HG02763 (cell line): ENCODE results near the gene MPRIP.
"Not testable (repeated sequence)": the region's sequence is repeated elsewhere in the genome, so short reads cannot be mapped to it uniquely, and the experiment has no call there.

Experiments
- ATAC-seq: cut with Tn5 transposase; IDR thresholded peaks from one replicate; pipeline ENCODE4 v1.9.1; 2021; ENCODE audit warnings: mild to moderate bottlenecking, moderate library complexity; ENCODE audit not compliant: unreplicated experiment

Gene MPRIP

DNA sequence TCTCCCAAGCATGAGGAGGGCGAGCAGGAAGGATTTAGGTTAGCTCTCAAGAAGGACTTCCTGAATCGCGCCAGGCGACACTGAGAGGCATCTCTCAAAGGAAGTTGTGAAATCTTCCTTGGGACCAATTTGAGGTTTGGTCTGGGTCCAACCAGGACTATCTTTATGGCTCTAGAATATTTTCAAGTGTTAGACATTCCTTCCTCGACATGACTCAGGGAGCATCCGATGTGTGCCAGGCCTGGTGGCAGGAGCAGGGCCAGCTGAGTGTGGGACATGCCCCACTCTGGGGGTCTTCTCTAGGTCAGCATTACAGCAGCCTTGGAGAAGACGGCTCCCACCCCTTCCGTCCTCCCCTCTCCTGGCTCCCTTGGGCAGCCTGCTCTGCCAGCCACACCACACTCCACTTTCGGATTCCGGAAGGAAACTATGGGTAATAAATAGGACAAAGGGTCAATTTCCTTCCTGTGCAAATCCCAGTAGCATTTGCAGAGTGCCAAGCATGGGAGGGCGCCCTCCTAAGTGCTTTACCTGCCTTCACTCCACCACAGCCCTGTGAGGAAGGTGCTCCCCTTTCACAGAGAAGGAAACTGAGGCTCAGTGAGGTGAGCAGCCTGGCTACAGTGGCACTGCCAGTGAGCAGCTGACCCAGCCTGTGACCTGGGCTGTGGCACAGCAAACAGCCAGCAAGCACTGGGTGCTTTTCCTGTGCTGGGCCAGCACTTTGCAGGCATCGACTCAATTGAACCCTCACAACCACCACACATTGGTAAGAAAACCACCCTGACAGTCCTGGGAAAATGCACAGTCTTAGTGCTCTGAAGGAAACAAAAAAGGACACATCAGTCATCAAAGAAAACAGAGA, 31.0 kb upstream of the MPRIP start:
- ATAC-seq: not testable (repeated sequence)

DNA sequence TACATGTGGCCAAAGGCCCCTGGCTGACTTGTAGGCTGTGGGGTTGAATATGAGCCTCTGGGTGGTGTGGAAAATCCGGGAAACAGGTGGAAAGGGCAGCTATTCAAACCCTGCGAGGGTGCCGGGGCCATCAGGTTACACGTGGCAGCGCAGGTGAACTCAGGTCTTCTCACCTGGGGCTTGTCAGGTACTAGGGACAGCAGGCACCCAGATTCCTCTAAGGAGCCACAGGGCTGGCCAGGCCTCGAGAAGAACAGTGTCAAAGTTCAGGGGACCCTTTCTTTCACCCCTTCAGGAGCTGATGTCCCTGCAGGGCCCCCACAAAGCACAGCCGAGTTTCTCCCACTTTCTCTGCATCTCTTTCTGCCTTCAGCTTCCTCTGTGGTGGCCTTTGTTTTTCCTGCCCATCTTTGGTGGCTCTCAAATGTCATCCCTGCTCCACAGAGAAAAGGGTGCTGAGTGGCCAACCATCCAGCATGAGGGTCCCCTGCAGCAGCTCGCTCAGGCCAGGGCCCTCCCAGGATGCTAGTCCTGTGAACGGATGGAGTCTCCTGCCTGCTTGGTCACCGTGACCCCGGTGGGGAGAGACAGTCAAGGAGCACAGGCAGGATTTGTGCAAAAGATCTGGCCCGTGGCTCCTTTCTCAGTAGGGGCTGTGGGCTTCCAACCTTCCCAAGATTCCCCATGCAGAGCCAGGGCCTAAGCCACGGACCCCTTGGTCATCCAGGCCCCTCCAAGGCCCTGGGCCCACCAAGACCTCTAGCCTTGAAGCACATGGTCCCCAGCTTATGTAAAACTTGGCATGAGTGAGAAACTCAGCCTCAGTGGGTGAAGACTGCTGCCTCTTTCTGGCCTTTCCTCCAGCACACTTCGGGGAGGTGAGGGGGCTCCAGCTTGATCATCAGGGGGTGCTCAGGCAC, 28.2 kb upstream of the MPRIP start:
- not testable (repeated sequence) for ATAC-seq

DNA sequence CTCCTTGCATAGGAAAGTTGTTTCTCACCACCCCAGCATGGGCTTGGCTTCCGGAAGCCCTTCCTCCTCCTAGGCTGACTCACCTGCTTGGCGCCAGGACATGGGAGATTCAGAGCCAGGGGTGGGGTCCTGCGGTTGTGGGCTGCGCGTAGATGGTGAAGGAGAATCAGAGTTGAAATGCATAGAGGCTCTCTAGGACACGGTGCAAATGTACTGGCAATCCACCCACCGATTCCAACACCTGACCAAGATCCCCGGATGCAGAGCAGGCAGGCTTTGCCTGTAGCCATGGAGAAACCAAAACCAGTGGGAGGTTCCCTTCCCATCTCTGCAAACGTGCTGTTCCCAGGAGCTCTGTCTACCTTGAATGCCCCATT, 27.5 kb upstream of the MPRIP start:
- ATAC-seq: not testable (repeated sequence)

DNA sequence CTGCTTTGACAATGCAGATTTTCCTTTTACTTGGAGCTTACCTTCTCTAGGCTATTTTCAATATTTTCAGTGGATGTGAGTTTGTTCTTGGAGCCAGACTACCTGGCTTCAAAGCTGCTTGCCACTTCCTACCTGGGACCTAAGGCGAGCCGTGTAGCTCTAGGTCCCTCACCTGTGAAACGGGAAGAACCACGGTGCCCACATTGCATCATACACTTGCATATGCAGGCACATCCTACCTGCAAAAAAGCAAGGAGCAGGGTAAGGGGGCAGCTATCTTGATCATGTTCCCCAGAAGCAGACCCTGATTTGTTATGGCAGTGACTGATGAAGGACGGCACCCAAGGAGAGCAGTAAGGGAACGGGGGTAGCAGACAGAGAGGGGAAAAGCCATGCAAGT, 27.0 kb upstream of the MPRIP start:
- ATAC-seq: no peak

DNA sequence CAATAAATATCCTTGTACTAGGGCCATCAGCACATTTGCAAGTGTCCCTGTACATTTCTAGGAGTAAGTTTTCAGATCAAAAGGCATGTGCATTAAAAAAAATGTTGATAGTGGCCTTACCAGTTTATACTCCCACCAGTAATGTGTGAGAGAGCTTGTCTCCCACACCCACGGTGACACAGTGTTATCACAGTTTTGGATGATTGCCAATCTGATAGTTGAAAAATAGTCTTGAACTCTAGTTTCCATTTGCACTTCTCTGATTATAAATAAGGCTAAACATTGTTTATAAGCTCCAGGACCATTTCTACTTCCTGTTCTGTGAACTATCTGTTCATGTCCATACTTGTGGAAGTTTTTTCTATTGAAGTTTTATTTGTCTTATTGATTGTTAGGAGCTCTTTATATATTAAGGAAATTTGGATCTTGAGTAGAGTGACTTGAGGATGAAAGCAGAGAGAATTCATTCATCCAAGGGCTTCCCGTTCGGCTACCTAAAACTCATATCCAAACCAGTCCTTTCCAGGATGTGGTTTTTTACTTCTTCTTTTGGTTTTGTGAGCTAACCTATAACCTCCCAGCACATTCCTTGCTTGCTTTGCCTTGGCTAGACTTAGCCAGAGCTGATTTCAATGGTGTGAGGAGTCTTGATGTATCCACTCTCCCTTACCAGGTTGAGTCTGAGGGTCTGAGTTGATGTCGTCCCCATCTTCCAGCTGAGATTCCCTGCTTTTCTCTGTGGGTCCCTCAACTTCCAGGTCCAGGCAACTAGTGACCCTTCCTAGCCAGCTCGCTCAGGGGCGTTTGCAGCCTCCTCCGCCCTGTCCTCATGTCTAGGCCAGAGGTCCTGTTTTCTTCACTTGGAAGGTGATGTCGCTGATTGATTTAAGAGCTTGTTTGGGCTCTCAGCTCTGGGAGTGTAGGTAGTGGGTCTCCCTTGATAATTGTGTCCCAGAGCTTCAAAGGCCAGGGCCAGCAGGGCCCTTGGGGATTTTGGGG, 25.8 kb upstream of the MPRIP start:
- ATAC-seq: not testable (repeated sequence)

DNA sequence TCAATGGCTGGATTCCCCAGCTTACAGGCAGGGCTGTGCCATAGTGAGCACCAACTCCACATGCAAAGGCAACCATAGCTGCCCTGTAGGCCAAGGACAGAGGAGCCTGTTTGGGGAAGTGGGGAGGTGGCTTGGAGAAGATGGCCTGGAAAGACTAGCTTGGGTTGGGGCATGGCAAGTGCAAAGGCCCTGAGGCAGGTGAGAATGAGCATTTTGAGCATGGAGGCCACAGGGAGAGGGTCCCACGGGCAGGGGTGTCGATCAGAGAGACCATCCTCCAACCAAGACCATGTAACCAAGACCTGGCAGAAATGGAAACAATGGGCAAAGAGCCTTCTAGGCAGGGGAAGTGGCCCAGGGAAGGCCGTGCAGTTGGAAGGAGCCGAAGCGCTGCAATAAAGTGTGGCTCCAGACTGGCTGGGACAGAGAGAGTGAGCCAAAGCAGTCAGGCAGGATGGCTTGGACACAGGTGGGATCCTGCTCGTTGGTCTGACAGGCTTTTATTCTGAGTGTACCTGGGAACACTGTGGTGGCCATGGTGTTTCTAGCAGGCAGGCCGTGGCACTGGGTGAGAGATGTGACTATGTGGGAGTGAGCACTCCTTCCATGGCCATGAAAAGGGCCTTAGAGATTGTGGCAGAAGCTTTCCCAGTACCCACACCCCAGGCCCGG, 24.8 kb upstream of the MPRIP start:
- ATAC-seq: no peak

DNA sequence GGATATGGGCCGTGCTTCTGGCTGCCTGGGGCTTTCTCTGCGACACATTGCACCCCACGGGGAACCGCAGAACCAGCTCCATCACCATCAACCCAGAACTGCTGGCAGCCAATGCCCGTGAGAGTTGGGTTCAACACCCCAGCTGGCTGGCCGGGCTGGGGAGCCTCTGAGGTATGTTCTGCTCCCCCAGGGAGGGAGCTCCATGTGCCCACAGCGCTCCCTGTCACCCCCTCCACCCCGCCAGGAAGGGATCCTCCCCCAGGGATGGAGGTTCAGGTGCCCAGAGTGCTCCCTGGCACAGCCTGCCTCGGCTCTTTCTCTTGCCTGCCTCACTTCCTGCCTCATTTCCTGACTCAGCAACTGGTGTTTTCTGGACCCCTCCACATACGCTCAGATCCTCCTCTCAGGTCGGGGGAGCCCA, 24.2 kb upstream of the MPRIP start:
- no peak for ATAC-seq

DNA sequence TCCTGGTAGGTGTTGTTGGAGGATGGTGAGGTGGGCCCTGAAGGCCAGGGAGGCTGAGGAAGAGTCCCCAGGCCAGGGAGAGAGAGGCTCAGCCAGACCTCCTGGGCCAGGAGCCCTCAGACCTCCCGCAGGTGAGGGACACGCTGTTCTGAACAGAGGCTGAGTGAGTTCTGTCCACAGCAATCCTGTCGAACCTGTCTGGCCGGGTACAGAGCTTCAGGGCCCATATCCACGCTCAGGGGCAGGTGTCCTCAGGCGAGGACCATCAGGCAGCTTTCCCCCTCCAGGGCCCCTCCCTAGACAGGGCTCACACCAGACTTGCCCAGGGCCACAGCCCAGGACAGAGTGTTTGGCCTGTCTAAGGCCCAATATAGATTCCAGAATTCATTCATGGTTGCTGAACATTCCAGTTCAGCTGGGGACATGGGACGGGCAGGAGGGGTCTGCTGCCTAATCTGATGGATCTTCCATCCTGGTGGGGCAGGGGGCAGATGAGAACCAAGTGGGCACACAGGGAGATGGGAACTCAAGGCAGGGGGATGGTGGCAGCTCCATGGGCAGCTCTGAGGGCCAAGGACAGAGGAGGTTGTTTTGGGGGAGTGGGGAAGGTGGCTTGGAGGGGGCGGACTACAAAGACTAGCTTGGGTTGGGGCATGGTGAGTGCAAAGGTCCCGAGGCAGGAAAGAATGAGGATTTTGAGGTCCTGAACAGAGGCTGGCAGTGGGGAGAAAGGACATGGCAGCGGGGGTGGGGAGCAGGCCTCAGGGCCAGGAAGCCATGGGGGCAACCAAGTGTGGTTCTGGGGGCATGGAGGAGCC, 23.4 kb upstream of the MPRIP start:
- ATAC-seq: no peak

DNA sequence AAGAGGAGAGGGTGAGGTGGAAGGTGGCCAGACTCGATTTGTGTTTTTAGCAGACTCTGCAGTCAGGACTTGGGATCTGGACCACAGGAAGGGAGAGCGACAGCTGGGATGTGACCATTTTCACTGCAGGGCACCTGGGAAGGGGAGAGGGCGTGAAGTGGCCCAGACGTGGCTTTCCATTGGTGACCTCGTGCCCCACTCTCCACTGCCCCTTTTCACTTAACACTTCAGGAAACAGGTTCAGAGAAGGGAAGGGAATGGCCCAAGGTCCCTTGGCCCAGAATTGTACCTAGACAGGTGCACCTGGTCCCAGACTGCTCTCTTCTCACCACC, 22.9 kb upstream of the MPRIP start:
- ATAC-seq: no peak

DNA sequence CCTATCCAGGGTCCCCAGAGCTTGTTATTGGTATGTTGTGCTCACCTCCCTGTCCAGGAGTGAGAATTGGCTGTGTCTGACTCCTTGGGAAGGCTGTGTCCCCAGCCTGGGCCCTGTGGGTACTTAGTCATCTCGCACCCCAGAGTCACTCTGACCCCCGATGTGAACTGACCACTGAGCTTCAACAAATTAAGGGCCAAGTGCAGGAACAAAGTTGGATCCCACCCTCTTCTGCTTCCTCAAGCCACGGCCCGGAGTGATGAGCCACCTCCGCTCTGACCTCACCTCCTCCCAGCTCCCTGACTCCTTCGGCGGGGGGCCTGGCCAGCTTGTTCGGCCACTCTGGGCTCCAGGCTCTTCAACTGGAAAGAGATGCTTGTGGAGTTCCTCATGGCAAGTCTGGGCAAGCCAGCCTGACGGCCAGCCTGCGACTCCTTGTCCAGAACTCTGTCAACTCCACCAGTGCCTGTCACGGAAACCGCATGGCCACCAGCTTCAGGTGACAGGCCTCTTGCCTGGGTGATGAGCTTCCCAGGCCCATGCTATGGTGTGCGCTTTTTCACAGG, 22.3 kb upstream of the MPRIP start:
- no peak for ATAC-seq

DNA sequence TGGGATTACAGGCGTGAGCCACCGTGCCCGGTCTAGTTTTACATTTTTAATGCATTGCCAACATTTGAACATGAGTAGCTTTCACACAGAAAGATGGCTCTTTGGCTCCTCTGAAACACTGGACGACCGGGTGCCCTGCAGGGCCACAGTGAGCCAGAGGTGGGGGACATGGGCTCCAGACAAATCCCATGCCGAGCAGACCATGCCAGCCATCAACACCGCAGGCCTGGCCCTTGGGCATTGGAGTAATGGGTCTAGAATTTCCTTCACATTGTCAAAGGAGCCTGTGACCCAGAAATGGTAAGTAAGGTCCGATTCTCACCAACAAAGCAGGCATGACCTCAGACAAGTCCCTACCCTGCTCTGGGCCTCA, 21.4 kb upstream of the MPRIP start:
- ATAC-seq: no peak

DNA sequence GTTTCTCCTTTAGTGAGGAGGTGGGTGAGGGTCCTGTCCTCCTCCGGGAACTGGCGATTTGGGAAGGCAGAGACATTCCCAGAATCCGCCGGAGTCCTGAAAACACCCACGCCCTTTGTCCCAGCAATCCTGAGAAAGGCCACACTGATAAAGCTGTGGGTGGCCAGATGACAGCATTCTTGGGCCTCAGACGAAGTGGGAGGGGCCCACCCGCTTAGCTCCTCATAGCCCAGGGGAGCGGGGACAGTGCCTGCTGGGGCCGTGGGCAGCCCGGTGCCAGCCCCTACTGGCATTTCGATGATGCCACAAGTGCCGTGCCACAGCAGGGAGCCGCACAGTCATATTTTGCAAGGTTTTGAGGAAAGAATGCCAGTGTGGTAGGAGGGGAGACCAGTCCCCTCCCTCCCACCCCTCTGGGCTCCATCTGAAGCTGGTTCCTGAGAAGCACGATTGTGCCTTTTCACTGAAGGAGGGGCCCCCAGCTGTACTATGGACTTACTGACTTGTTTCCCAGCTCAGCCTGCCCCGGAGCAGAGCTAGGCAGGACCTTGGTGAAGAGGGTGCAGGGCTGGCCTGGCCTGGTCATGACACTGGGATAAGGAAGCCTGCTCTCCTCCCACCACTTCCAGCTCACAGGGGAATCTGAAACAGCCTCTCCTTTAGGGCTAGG, 20.9 kb upstream of the MPRIP start:
- ATAC-seq: no peak

DNA sequence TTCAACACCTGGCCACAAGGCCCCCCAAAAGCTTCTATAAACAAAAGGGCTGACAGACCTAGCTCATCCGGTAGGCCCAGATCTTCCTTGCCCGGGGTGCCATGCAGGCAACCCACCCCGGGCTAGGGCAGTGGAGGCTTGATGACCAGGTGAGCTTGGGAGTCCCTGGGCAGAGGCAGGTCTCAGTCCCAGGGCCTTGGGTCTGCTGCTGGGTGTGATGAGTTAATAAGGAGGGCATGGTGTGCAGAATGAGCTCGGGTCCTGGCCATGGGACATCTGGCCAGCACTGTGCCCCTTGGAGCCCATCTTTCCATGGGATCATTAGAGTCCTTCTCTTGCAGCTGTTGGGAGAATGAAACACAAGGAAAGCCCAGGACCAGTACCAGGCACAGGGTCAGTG, 20.2 kb upstream of the MPRIP start:
- no peak for ATAC-seq

DNA sequence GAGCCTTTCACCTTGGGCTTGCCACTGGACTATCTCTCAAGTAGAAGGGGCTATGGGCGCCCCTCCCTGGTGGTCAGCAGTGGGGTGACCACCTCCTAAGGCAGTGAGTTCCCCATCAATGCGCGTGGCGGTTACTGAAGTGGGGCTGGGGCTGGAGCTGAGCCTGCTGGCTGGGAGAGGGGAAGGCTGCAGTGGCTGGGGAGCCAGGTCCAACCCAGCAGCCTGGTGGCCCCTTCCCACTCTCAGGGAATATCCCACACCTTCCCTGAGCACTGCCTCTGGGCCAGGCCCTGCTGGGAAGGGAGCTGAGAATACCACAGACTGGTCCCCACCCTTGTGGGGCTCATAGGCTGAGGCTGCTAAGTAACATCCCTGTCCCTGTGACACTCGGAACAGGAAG, 19.8 kb upstream of the MPRIP start:
- ATAC-seq: no peak

DNA sequence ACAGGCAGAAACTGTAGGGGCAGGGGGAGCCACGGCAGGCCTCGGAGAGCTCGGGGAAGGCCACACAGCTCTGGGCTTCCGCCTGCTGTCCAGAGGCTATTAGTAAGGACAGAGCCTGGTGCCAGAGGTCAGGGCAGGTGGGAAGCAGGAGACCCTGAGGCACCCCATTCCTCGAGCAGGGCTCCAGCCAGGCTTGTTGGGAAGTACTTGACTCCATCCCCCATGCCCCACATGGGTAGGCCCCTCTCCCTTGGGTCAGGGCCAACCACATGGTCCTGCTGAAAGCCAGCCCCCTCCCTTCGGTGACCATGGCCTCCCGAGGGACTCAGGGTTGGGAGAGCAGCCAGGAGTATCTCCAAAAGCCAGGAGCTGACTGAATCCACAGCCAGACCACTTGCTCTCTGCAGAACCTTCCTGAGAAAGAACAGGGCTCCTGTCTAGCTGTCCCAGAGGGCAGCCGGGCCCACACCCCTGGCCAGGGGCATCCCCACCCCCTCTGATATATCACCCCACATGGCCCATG, 17.4 kb upstream of the MPRIP start:
- no peak for ATAC-seq

DNA sequence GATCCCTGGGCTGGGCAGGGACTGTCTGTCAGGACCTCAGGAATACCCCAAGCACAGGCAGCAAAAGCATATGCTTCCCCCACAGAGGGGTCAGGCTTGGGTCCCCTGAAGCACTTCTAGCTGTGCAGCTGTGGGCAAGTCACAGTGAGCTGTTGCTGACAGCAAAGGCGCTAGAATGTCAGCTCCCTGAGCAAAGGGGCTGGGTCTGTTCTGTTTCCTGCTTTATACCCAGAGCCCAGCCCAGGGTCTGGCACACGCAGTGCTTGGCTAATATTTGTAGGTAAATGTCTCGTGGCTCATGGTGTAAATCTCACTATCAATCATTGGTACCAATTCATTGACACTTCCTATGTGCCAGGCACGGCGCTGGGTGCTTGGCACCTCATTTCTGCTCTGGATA, 16.6 kb upstream of the MPRIP start:
- no peak for ATAC-seq

DNA sequence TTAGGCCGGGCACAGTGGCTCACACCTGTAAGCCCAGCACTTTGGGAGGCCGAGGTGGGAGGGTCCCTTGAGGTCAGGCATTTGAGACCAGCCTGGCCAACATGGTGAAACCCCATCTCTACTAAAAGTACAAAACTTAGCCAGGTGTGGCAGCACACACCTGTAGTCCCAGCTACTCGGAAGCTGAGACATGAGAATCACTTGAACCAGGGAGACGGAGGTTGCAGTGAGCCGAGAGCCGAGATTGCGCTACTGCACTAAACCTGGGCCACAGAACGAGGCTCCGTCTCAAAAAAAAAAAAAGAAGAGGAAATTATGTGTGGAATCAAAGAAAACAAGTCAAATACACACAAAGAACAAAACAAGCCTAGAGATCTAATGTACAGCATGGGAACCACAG, 16.1 kb upstream of the MPRIP start:
- no peak for ATAC-seq

DNA sequence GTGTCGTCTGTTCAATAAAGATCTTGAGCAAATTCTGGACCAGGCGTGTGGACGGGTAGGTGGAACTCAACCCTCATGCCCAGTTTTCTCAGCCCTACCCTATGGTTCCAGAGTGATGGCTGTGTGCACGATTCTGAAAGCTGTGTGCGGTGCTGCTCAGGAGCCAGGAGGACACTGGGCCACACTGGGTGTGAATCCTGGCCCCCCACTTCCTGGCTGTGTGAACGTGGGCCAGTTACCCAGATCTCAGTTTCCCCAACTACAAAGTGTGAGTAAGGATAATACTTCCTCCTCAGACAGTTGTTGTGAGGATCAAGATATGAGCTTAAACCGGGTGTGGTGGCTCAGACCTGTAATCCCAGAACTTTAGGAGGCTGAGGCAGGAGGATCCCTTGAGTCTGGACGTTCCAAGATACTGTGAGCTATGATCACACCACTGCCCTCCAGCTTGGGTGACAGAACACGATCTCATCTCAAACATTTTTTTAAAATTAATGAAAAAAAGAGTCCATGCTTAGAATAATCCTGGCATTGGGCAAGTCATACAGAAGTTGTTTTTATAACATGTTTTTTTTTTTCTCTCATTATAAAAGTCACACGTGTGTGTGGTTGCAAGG, 14.7 kb upstream of the MPRIP start:
- ATAC-seq: no peak
